CD4-positive, CD25-positive, alpha-beta regulatory T cell (primary cell): ENCODE data around the gene CKB. TPM values are rescaled to one million over a fixed set of nuclear protein-coding genes. Genes with fewer than 3 reads are reported as not detected.

Experiments used
- ATAC-seq, 2 donors: fragments of 150-1000 bp; cut with Tn5 transposase; one replicate each; pipeline ENCODE4 v1.10.0; 2021; ENCODE audit warnings: low read depth in 2 of 2, moderate number of reproducible peaks in 2 of 2, moderate library complexity in 1 of 2
- DNase-seq, 3 donors: peaks; one replicate each; pipeline versions ENCODE4 v3.0.0 to v3.0.0-alpha.2; 2012 to 2022; ENCODE audit warnings: mixed read lengths in 1 of 3
- H3K27ac ChIP-seq: one replicate; pipeline ENCODE4 v1.7.0; 2013; ENCODE audit warnings: mild to moderate bottlenecking, low read length; ENCODE audit not compliant: insufficient read depth, poor library complexity, severe bottlenecking
- H3K27me3 ChIP-seq: one replicate; pipeline ENCODE4 v1.7.0; 2013; ENCODE audit warnings: low read length; ENCODE audit not compliant: control insufficient read depth, insufficient read depth
- H3K36me3 ChIP-seq: one replicate; pipeline ENCODE4 v1.7.0; 2013; ENCODE audit warnings: mild to moderate bottlenecking, low read length, moderate library complexity; ENCODE audit not compliant: control insufficient read depth, insufficient read depth
- H3K4me1 ChIP-seq: 2 replicates; pipeline ENCODE4 v1.7.0; 2013; ENCODE audit warnings: mild to moderate bottlenecking, low read length; ENCODE audit not compliant: insufficient read depth, control insufficient read depth, poor library complexity, severe bottlenecking
- H3K4me3 ChIP-seq: one replicate; pipeline ENCODE4 v1.7.0; 2013; ENCODE audit warnings: low read depth, mild to moderate bottlenecking, low read length, moderate library complexity
- H3K9me3 ChIP-seq, 2 experiments: 1 replicate in 1 of 2; 2 replicates in 1 of 2; pipeline ENCODE4 v1.7.0; 2013; ENCODE audit warnings: low read length in 2 of 2, mild to moderate bottlenecking in 1 of 2, moderate library complexity in 1 of 2; ENCODE audit not compliant: control insufficient read depth in 2 of 2
- H3K27ac Mint-ChIP-seq, 3 donors: one replicate each; pipeline ENCODE4 v1.8.0; 2020 to 2022; ENCODE audit warnings: mild to moderate bottlenecking in 3 of 3, mixed read lengths in 3 of 3, moderate library complexity in 2 of 3
- H3K27me3 Mint-ChIP-seq: one replicate; pipeline ENCODE4 v1.8.0; 2022; ENCODE audit warnings: mild to moderate bottlenecking, mixed read lengths
- H3K36me3 Mint-ChIP-seq: one replicate; pipeline ENCODE4 v1.8.0; 2020; ENCODE audit warnings: mixed read lengths
- H3K4me1 Mint-ChIP-seq, 4 donors: one replicate each; pipeline ENCODE4 v1.8.0; 2020 to 2022; ENCODE audit warnings: mixed read lengths in 4 of 4, mild to moderate bottlenecking in 1 of 4
- H3K4me3 Mint-ChIP-seq, 4 donors: one replicate each; pipeline ENCODE4 v1.8.0; 2020 to 2022; ENCODE audit warnings: mild to moderate bottlenecking in 4 of 4, mixed read lengths in 4 of 4, moderate library complexity in 3 of 4
- H3K9me3 Mint-ChIP-seq, 7 donors: one replicate each; pipeline ENCODE4 v1.8.0; 2020 to 2022; ENCODE audit warnings: mixed read lengths in 7 of 7, mild to moderate bottlenecking in 3 of 7, moderate library complexity in 2 of 7
- polyA plus RNA-seq, 4 donors: library from polyadenylated mRNA; unstranded; fragments of 300-500 nt; fragmentation: Illumina TruSeq; gene quantifications; one replicate each; pipeline ENCODE4 v1.2.3, GENCODE V29; 2021
- total RNA-seq: library from RNA; stranded (reverse); gene quantifications from one replicate; pipeline ENCODE4 v1.2.3, GENCODE V29; 2022

The CKB gene
- total and polyA plus RNA-seq, 5 donors from 2014 or later: 1.4 to 5.8 (median 1.7) TPM; not detected in 1

GRCh38 chr14:103519043-103519836, 3.4 kb downstream of the CKB start:
- no peaks in the 10 kb centered on the region for H3K9me3 ChIP-seq
- DNase-seq (no peak), ATAC-seq (no peak)
- no peak overlapping the region for H3K27ac Mint-ChIP-seq
- peaks cover 0 to 15% (median 5%) of the 10 kb centered on the region in 4 donors for H3K4me1 Mint-ChIP-seq
- H3K4me1 ChIP-seq: peaks cover 24% of the 10 kb centered on the region
- H3K9me3 Mint-ChIP-seq: no peaks in the 10 kb centered on the region
- no peak overlapping the region for H3K4me3 ChIP-seq
- H3K4me3 Mint-ChIP-seq: peak overlapping the region; percentile 67 to 82 (median 78)
- peaks cover 16% of the 10 kb centered on the region for H3K27me3 Mint-ChIP-seq
- no peaks in the 10 kb centered on the region for H3K27me3 ChIP-seq
- H3K36me3 Mint-ChIP-seq: no peaks in the 10 kb centered on the region
- no peaks in the 10 kb centered on the region for H3K36me3 ChIP-seq
- no peak overlapping the region for H3K27ac ChIP-seq

- Mint-ChIP-seq H3K9me3 (no peaks in the 10 kb centered on the region), H3K27ac (no peak overlapping the region), H3K27me3 (peaks cover 9% of the 10 kb centered on the region), H3K4me1 (peaks cover 0 to 12% (median 5%) of the 10 kb centered on the region in 4 donors), H3K36me3 (no peaks in the 10 kb centered on the region), H3K4me3 (peak overlapping the region in 1 of 4 donors; percentile 79)
- H3K9me3 ChIP-seq: no peaks in the 10 kb centered on the region
- peak in 1 of 2 donors; percentile 29 for ATAC-seq
- H3K4me3 ChIP-seq: no peak overlapping the region
- H3K27me3 ChIP-seq: no peaks in the 10 kb centered on the region
- H3K4me1 ChIP-seq: peaks cover 24% of the 10 kb centered on the region
- H3K27ac ChIP-seq: no peak overlapping the region
- DNase-seq: peak; percentile 44 to 46 (median 46)
- H3K36me3 ChIP-seq: no peaks in the 10 kb centered on the region
Observed at GRCh38 chr14:103518422-103519042, 4.1 kb downstream of the CKB start.

GRCh38 chr14:103517721-103518421, 4.8 kb downstream of the CKB start:
- Mint-ChIP-seq H3K27ac (no peak overlapping the region), H3K36me3 (no peaks in the 10 kb centered on the region), H3K4me1 (peaks cover 0 to 11% (median 5%) of the 10 kb centered on the region in 4 donors), H3K4me3 (peak overlapping the region in 1 of 4 donors; percentile 38), H3K9me3 (no peaks in the 10 kb centered on the region), H3K27me3 (peaks cover 5% of the 10 kb centered on the region)
- H3K9me3 ChIP-seq: no peaks in the 10 kb centered on the region
- H3K27ac ChIP-seq: no peak overlapping the region
- DNase-seq (no peak), ATAC-seq (no peak)
- no peaks in the 10 kb centered on the region for H3K27me3 ChIP-seq
- H3K4me3 ChIP-seq: no peak overlapping the region
- H3K4me1 ChIP-seq: peaks cover 21% of the 10 kb centered on the region
- no peaks in the 10 kb centered on the region for H3K36me3 ChIP-seq

GRCh38 chr14:103517174-103517566, 5.5 kb downstream of the CKB start:
- no peak overlapping the region for H3K4me3 ChIP-seq
- no peak for ATAC-seq
- H3K27me3 ChIP-seq: no peaks in the 10 kb centered on the region
- no peak for DNase-seq
- Mint-ChIP-seq H3K36me3 (peaks cover 4% of the 10 kb centered on the region), H3K4me3 (peak overlapping the region in 2 of 4 donors; percentile 38 to 52), H3K27ac (no peak overlapping the region), H3K27me3 (peaks cover 5% of the 10 kb centered on the region), H3K4me1 (peaks cover 0 to 11% (median 5%) of the 10 kb centered on the region in 4 donors), H3K9me3 (no peaks in the 10 kb centered on the region)
- H3K4me1 ChIP-seq: peaks cover 16% of the 10 kb centered on the region
- H3K36me3 ChIP-seq: no peaks in the 10 kb centered on the region
- no peaks in the 10 kb centered on the region for H3K9me3 ChIP-seq
- no peak overlapping the region for H3K27ac ChIP-seq

- Mint-ChIP-seq H3K4me3 (peak overlapping the region in 2 of 4 donors; percentile 10 to 39), H3K27ac (peak overlapping the region in 1 of 3 donors; percentile 26), H3K9me3 (no peaks in the 10 kb centered on the region), H3K4me1 (peaks cover 0 to 11% (median 5%) of the 10 kb centered on the region in 4 donors), H3K36me3 (peaks cover 4% of the 10 kb centered on the region), H3K27me3 (peaks cover 5% of the 10 kb centered on the region)
- Histone ChIP-seq H3K4me3 (no peak overlapping the region), H3K9me3 (no peaks in the 10 kb centered on the region), H3K4me1 (peaks cover 12% of the 10 kb centered on the region), H3K27ac (no peak overlapping the region), H3K36me3 (no peaks in the 10 kb centered on the region), H3K27me3 (no peaks in the 10 kb centered on the region)
- DNase-seq (no peak), ATAC-seq (no peak)
Observed at GRCh38 chr14:103516426-103517173, 6.0 kb downstream of the CKB start.

GRCh38 chr14:103514596-103515421, 7.8 kb downstream of the CKB start:
- no peaks in the 10 kb centered on the region for H3K9me3 Mint-ChIP-seq
- no peaks in the 10 kb centered on the region for H3K36me3 ChIP-seq
- H3K36me3 Mint-ChIP-seq: peaks cover 7% of the 10 kb centered on the region
- H3K4me1 Mint-ChIP-seq: peaks cover 0 to 9% (median 5%) of the 10 kb centered on the region in 4 donors
- H3K4me1 ChIP-seq: no peaks in the 10 kb centered on the region
- H3K27me3 ChIP-seq: no peaks in the 10 kb centered on the region
- DNase-seq (no peak), ATAC-seq (no peak)
- H3K4me3 Mint-ChIP-seq: peak overlapping the region in 1 of 4 donors; percentile 71
- no peak overlapping the region for H3K27ac ChIP-seq
- peaks cover 5% of the 10 kb centered on the region for H3K27me3 Mint-ChIP-seq
- H3K27ac Mint-ChIP-seq: no peak overlapping the region
- H3K9me3 ChIP-seq: no peaks in the 10 kb centered on the region
- H3K4me3 ChIP-seq: no peak overlapping the region
